Stimulated activated CD4-positive, alpha-beta T cell treated with anti-CD3 and anti-CD28 coated beads, TNF-alpha, amount 100 ng/mL, for 48 hours (primary cell): ENCODE data around the gene CHD9.
"Not testable (repeated sequence)": the region's sequence is repeated elsewhere in the genome, so short reads cannot be mapped to it uniquely, and the experiment has no call there.

Source experiments
- DNase-seq, 3 donors: peaks; one replicate each; pipeline ENCODE4 v3.0.0-alpha.2; 2020; ENCODE audit warnings: low read depth in 3 of 3

CHD9 gene

GRCh38 chr16:53048139-53048915 lies 6.5 kb upstream of the CHD9 start:
- no peak for DNase-seq

DNA sequence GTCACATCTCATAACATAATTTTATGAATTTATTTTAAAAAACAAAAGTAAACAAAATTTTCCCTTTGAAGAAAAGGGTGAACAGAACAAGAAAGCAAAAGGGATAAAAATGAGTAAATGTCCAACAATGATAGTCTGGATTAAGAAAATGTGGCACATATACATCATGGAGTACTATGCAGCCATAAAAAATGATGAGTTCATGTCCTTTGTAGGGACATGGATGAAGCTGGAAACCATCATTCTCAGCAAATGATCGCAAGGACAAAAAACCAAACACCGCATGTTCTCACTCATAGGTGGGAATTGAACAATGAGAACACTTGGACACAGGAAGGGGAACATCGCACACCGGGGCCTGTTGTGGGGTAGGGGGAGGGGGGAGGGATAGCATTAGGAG lies 3.5 kb upstream of the CHD9 start:
- not testable (repeated sequence) for DNase-seq

- DNase-seq = no peak
These were observed 2.0 kb upstream of the CHD9 start, which contains the start of gene CHD9NB for GRCh38 chr16:53052519-53053501. Gene CHD9NB (minus strand): TSS chr16:53052897. CDS start chr16:53044158, 8,739 bp downstream.

DNA sequence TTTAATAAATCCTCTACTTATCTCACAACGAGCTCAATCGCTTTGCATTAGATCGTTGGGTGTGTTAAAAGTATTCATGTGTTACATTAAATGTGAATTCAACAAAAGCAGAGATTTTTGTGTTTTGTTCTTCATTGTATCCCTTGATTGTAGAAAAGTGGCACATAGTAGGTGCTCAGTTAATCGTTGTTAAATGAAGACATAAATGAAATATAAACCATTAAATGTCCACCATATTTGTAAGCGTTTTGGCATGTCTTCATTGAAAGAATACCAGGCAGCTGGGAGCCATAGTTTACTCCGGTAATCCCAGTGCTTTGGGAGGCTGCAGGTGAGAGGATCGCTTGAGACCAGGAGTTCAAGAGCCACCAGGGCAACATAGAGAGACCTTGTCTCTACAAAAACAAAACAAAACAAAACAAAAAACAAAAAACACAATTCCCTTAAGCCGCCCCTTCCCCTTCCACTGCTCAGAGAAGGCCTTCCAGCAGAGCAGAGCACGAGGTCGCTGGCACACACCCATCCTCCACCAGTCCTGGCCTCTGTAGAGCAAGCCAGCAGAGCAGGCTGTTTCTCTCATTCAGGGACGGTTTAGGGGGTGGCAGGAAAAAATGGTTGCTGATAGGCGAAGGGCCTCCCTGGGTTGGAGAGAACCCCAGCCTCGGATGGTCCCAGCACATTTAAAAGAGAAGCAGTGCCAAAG lies 673 bp upstream of the CHD9 start:
- peak in 1 of 3 donors; percentile 19 for DNase-seq

DNA sequence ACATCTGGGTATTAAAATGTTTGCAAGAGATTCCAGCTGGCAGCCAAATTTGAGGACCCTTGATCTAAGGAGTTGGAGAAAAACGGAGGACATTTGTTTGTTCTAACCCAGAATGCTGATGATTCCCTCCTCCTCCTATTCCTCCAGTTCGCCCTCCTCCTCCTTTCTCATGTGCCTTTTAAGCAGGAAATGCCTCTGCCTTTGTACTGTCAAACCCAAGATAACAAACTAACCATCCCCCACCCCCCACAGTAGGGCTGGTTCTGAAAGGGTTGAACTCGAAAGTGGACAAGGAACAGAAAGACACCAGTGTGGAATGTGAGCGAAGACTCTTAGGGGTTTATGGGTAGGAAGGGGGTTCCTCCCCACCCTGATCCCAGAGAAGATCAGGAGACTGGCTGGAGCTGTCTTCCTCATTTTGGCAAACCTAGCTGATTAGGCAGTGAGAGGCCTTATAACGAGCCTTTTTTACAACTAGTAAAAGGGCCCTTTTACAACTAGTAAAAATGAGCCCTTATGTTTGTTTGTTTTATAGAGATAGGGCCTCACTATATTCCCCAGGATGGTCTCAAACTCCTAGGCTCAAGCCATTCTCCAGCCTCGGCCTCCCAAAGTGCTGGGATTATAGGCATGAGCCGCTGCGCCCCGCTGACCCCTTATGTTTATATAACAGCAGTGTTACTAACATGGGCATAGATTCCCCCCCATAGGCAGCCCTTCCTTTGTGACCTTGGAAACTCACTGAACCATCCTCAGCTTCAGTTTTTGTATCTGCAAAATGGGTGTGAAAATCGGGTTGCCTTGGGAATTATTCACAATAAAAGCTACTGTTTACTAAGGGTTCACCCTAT lies 975 bp downstream of the CHD9 start:
- DNase-seq = no peak

- no peak for DNase-seq
These were observed 1.6 kb downstream of the CHD9 start for GRCh38 chr16:53056392-53056881.

DNA sequence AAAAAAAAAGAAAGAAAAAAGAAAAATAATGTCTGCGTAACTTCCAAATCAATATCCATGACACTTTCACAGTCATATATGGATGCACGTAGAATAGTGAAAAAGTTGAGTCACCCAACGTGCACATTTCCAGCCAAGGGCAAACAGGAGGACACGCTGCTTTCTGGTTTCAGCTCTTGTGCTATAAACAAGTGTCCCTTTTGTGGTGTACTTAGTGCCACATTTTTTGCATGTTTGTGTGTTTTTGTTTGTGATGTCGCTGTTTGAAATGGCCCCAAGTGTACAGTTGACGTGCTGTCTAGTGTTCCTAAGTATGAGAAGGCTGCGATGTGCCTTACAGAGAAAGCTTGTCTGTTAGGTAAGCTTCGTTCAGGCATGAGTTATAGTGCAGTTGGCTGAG lies 2.9 kb downstream of the CHD9 start:
- DNase-seq = no peak

GRCh38 chr16:53058441-53058840 lies 3.6 kb downstream of the CHD9 start:
- no peak for DNase-seq

GRCh38 chr16:53058882-53059281 lies 4.1 kb downstream of the CHD9 start:
- no peak for DNase-seq

DNA sequence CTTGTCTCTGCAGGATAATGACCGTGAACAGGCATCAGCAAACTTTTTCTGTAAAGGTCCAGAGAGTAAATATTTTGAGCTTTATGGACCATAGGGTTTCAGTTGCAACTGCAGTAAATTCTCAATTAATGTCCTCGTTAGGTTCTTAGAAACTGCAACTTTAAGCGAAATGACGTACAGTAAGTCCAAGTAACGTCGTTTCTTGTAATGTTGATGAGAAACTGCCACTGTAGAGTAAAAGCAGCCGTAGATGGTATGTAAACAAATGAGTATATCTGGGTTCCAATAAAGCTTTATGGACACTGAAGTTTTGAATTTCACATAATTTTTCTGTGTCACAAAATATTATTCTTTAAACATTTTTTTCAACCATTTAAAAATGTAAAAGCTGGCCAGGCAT lies 4.9 kb downstream of the CHD9 start:
- DNase-seq = no peak

GRCh38 chr16:53061256-53061655 lies 6.5 kb downstream of the CHD9 start:
- DNase-seq = no peak

DNA sequence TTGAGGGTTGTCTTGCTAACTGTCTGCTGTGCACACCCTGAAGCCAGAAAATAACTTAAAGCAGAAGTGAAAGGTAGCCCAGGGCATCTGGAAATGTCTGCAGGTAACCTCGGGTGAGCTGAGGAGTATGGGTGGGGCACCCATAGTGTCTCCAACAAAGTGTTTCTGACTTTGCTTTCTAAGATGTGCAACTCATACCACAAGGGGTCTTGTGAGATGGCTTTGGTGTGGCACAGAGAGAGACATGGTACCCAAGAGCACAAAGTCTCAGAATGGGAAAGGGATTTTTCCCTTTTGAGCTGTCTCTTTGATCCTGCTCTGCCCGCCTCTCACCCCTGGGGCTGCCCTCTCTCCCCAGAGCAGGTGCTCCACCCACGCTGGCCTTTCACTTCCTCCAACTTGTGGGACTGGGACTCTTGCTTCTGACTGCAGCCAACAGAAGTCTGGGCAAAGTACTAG lies 6.9 kb downstream of the CHD9 start:
- no peak for DNase-seq

DNA sequence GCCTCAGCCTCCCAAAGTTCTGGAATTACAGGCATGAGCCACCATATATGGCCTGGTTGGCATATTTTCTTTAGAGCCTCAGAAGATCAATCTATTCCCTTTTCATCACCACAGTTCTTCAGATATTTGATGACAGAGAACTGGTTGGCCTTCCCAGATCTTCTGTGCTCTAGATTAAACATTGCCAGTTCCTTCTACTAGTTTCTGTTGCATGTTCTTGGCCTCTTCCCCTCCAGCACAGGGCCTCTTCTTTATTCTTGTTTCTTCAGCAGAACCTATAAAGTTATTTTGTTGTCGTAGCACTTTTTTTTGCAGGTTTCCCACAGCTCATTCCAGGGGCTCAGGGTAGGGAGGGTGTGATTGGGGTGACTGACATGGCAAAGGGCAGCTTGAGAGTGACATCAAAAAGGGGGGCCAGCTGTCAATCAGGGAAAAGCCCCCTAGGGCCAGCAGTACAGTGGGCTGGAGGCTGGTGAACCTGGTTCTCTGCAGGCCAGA lies 9.3 kb downstream of the CHD9 start:
- no peak for DNase-seq

DNA sequence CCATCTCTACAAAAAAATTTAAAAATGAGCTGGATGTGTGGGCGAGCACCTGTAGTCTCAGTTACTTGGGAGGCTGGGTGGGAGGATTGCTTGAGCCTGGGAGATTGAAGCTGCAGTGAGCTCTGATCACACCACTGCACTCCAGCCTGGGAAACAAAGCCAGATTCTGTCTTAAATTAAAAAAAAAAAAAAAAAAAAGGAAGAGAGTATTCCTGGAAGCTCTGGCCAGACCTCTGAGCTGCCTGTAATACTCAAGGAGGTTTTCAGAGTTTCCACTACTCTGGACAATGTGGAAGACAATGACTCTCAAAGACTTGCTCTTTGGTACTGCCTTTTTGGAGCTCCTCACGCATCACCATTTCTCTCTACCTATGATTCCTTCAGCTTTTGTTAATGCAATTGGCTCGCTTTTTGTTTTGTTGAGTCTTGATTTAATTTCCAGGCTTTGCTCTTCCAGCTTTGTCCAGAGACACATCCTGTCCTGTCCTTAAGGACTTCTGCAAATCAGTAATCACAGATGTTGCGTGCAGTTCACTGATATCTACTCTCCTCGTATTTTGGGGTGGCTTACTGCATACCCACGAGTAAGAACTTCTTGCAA lies 10.8 kb downstream of the CHD9 start:
- no peak for DNase-seq

- no peak for DNase-seq
These were observed 12.9 kb downstream of the CHD9 start for GRCh38 chr16:53067675-53068074.

- DNase-seq = no peak
These were observed 13.6 kb downstream of the CHD9 start for GRCh38 chr16:53068423-53068833.

GRCh38 chr16:53069772-53070171 lies 15.0 kb downstream of the CHD9 start:
- DNase-seq = no peak

DNA sequence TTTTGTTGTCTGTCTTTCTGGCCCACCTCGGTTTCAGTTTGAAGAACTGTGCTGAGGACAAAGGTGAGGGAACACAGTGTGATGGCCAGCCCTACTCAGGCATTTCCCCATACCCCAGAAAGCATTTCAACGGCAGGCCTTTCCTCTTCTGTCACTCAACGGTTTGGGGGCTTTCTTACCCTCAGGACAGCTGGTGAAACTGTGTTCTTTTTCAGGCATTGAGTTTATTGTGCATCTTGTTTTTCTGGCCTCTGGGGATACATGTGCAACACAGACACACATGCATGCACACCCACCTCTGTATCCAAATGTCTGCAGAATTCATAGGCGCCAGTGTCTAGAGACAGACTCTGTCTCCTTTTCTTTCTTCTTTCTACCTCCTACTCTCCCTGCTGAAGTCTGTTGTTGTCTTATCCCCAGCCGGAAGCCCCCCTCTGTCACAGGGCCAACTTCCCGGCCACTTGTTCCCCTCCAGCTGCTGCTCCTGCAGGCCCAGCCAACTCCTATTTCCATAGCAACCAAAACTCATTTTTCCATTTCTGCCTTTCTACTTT lies 17.0 kb downstream of the CHD9 start:
- DNase-seq = no peak

- DNase-seq = no peak
These were observed 18.2 kb downstream of the CHD9 start for GRCh38 chr16:53073022-53073421.

GRCh38 chr16:53074296-53074695 lies 19.5 kb downstream of the CHD9 start:
- DNase-seq = not testable (repeated sequence)
